B cell (primary cell): ENCODE results near the gene FUCA2. TPM values are rescaled to one million over a fixed set of nuclear protein-coding genes. Genes with fewer than 3 reads are reported as not detected.
A peak's percentile ranks its signal among the peaks of the same experiment; 100 is the strongest.

Experiments
- ATAC-seq: fragments of 200-7000 bp; cut with Tn5 transposase; one replicate; pipeline ENCODE4 v1.10.0; 2021; ENCODE audit warnings: low read depth, mild to moderate bottlenecking, moderate number of reproducible peaks, moderate library complexity
- CTCF ChIA-PET: fragments of 350-600 bp; sonication (Branson Sonifier 250); formaldehyde crosslinking; loops from one replicate; lab custom pipeline; 2021; ENCODE audit warnings: antibody characterized with exemption, inconsistent platforms; lab: Charles Lee
- POLR2A ChIA-PET: fragments of 350-600 bp; sonication (Branson Sonifier 250); formaldehyde crosslinking; loops from one replicate; lab custom pipeline; 2021; ENCODE audit warnings: antibody characterized with exemption; lab: Charles Lee
- DNase-seq: peaks from one replicate; pipeline ENCODE4 v3.0.0; 2013
- H2AFZ ChIP-seq: 2 replicates; pipeline ENCODE4 v1.6.1; 2012; ENCODE audit warnings: mild to moderate bottlenecking, low read depth, low read length; ENCODE audit not compliant: insufficient read depth, poor library complexity, severe bottlenecking
- H3K27ac ChIP-seq, 2 donors: 1 replicate in 1 of 2; 2 replicates in 1 of 2; pipeline ENCODE4 v1.5.1; 2012 to 2013; ENCODE audit warnings: low read length in 2 of 2, mild to moderate bottlenecking in 2 of 2, moderate library complexity in 1 of 2
- H3K27me3 ChIP-seq, 4 experiments: fragments of 200-600 bp in 1 of 4; sonication (generic) in 1 of 4; replicated peaks in 1 of 4; 1 replicate in 2 of 4; 2 replicates in 2 of 4; pipeline versions ENCODE4 v1.6.1 to v1.7.0; 2013 to 2016; ENCODE audit warnings: low read length in 3 of 4, mild to moderate bottlenecking in 2 of 4, mixed read lengths in 1 of 4, moderate library complexity in 1 of 4; ENCODE audit not compliant: insufficient read depth in 4 of 4, control insufficient read depth in 3 of 4; ENCODE audit errors: control extremely low read depth in 1 of 4
- H3K36me3 ChIP-seq, 2 experiments: replicated peaks in 1 of 2; 1 replicate in 1 of 2; 2 replicates in 1 of 2; pipeline versions ENCODE4 v1.6.1 to v1.7.1; 2013; ENCODE audit warnings: low read length in 1 of 2; ENCODE audit not compliant: insufficient read depth in 2 of 2, control insufficient read depth in 1 of 2; ENCODE audit errors: control extremely low read depth in 1 of 2, extremely low read depth in 1 of 2
- H3K4me1 ChIP-seq, 2 donors: fragments of 200-600 bp in 1 of 2; sonication (generic) in 1 of 2; 1 replicate in 1 of 2; 2 replicates in 1 of 2; pipeline versions ENCODE4 v1.5.1 to v1.6.1; 2013 to 2017; ENCODE audit warnings: low read length in 2 of 2; ENCODE audit not compliant: control insufficient read depth in 2 of 2, insufficient read depth in 2 of 2
- H3K4me2 ChIP-seq: replicated peaks from 2 replicates; pipeline ENCODE3; 2012; ENCODE audit warnings: mild to moderate bottlenecking, low read depth, low read length; ENCODE audit not compliant: poor library complexity, severe bottlenecking
- H3K4me3 ChIP-seq, 5 experiments: fragments of 200-600 bp in 1 of 5; sonication (generic) in 1 of 5; 1 replicate in 3 of 5; 2 replicates in 2 of 5; pipeline versions ENCODE4 v1.5.1 to v1.7.0; 2011 to 2016; ENCODE audit warnings: low read length in 4 of 5, mild to moderate bottlenecking in 4 of 5, low read depth in 2 of 5, control low read depth in 1 of 5, moderate library complexity in 1 of 5; ENCODE audit not compliant: insufficient read depth in 1 of 5; ENCODE audit errors: control extremely low read depth in 1 of 5, extremely low read depth in 1 of 5
- H3K79me2 ChIP-seq: fragments of 200-600 bp; sonication (generic); one replicate; pipeline ENCODE4 v1.6.0; 2016; ENCODE audit warnings: low read length; ENCODE audit not compliant: control insufficient read depth, insufficient read depth
- H3K9ac ChIP-seq: fragments of 200-600 bp; sonication (generic); 2 replicates; pipeline ENCODE4 v1.6.1; 2017; ENCODE audit warnings: mild to moderate bottlenecking, low read length, moderate library complexity
- H3K9me3 ChIP-seq, 3 donors: one replicate each; pipeline versions ENCODE4 v1.6.1 to v1.7.1; 2013; ENCODE audit warnings: low read length in 2 of 3; ENCODE audit not compliant: control insufficient read depth in 2 of 3, insufficient read depth in 1 of 3; ENCODE audit errors: control extremely low read depth in 1 of 3
- H4K20me1 ChIP-seq: 2 replicates; pipeline ENCODE4 v1.6.0; 2012; ENCODE audit warnings: mild to moderate bottlenecking, low read length; ENCODE audit not compliant: insufficient read depth, control insufficient read depth, poor library complexity, severe bottlenecking
- H3K27ac Mint-ChIP-seq: one replicate; pipeline ENCODE4 v1.8.0; 2021; ENCODE audit warnings: mixed read lengths
- H3K27me3 Mint-ChIP-seq: one replicate; pipeline ENCODE4 v1.8.0; 2021; ENCODE audit warnings: mixed read lengths
- H3K4me1 Mint-ChIP-seq: one replicate; pipeline ENCODE4 v1.8.0; 2021; ENCODE audit warnings: mixed read lengths
- H3K4me3 Mint-ChIP-seq: one replicate; pipeline ENCODE4 v1.8.0; 2021; ENCODE audit warnings: mixed read lengths
- H3K9me3 Mint-ChIP-seq: one replicate; pipeline ENCODE4 v1.8.0; 2022; ENCODE audit warnings: mixed read lengths; ENCODE audit not compliant: insufficient read depth
- CTCF ChIP-seq: fragments of 200-600 bp; IDR thresholded peaks from one replicate; pipeline ENCODE4 v1.8.0; 2022; ENCODE audit warnings: antibody characterized with exemption, mild to moderate bottlenecking
- EZH2 ChIP-seq: IDR thresholded peaks from 2 replicates; pipeline ENCODE4 v1.6.1; 2012; ENCODE audit warnings: borderline replicate concordance, low read depth, mild to moderate bottlenecking, moderate library complexity, low read length; ENCODE audit not compliant: insufficient read depth, poor library complexity, severe bottlenecking
- WGBS: methylation state at CpG from one replicate; pipeline ENCODE4 v1.1.5; 2013; ENCODE audit warnings: missing lambda C conversion rate; ENCODE audit not compliant: insufficient coverage; 5-methylcytosine and 5-hydroxymethylcytosine counted together
- intact Hi-C: fragments of 100-400 bp; cut with micrococcal nuclease; formaldehyde crosslinking; loops from one replicate; pipeline ENCODE4 v1.10.0; 2022
- polyA plus RNA-seq: library from polyadenylated mRNA; depleted of rRNA; stranded (reverse); fragments of >200 nt; gene quantifications from 2 replicates; pipeline ENCODE4 v1.2.3, GENCODE V29; 2012
- total RNA-seq, 2 donors: library from RNA; stranded (reverse); fragments of 120-200 nt in 1 of 2; gene quantifications; 1 replicate in 1 of 2; 2 replicates in 1 of 2; pipeline versions ENCODE4 v1.2.3 to v1.2.4, GENCODE V29; 2013 to 2022

The FUCA2 gene
- total and polyA plus RNA-seq, 2 donors (not counting 1 experiment from before 2014, with no cell fraction given): 3.6 to 8.3 TPM

- intact Hi-C loops: no loop called here
- Mint-ChIP-seq H3K9me3 (no peaks in the 10 kb centered on the region), H3K4me1 (peaks cover 7% of the 10 kb centered on the region), H3K27ac (no peak overlapping the region), H3K4me3 (peak overlapping the region; percentile 14), H3K27me3 (no peaks in the 10 kb centered on the region)
- H4K20me1 ChIP-seq: no peaks in the 10 kb centered on the region
- no peak overlapping the region for H3K27ac ChIP-seq
- TF ChIP-seq CTCF: no peak
- TF ChIP-seq EZH2: no peak
- ChIA-PET POLR2A (no interaction called here), CTCF (interaction anchor here (2.0 kb wide), 1 partner anchor 19 kb away, joined by 4 read pairs; no protein-coding TSS in a partner anchor)
- no peak overlapping the region for H3K4me3 ChIP-seq
- H3K4me2 ChIP-seq: peak overlapping the region; percentile 32
- no peak overlapping the region for H3K9ac ChIP-seq
- H3K9me3 ChIP-seq: no peaks in the 10 kb centered on the region
- H2AFZ ChIP-seq: peak overlapping the region; percentile 7
- WGBS: 11% methylated on average over 3 of the region's 4 CpGs
- H3K4me1 ChIP-seq: no peaks in the 10 kb centered on the region
- H3K36me3 ChIP-seq: no peaks in the 10 kb centered on the region
- ATAC-seq (no peak), DNase-seq (no peak)
- no peaks in the 10 kb centered on the region for H3K79me2 ChIP-seq
- no peaks in the 10 kb centered on the region for H3K27me3 ChIP-seq
Observed at GRCh38 chr6:143555071-143555492, 43.6 kb upstream of the FUCA2 start.

DNA sequence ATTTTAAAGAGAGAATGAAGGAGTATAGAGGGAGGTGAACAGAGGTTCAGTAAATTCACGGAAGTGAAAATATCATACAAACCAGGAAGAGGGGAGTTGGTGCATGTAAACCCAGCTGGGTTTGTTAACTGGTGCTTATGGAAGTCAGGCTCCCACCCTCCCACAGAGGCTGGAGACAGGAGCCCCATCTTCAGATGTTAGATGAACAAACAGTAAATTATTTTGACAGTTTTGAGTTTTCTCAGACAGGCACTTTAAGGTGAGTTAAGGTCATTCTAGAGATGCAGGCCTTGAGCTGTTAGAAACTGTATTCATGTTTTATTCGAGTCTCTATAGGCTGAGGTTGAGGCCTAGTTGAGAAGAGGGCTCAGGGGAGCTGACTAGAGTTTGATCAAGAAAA lies 41.8 kb upstream of the FUCA2 start:
- no CpG with 5 or more reads among the region's 2 CpGs for WGBS
- H3K27me3 Mint-ChIP-seq: no peaks in the 10 kb centered on the region
- no peaks in the 10 kb centered on the region for H4K20me1 ChIP-seq
- no peaks in the 10 kb centered on the region for H3K4me1 ChIP-seq
- DNase-seq (no peak), ATAC-seq (no peak)
- H3K79me2 ChIP-seq: peaks cover 8% of the 10 kb centered on the region
- H2AFZ ChIP-seq: no peak overlapping the region
- H3K27ac Mint-ChIP-seq: no peak overlapping the region
- H3K36me3 ChIP-seq: no peaks in the 10 kb centered on the region
- no peaks in the 10 kb centered on the region for H3K27me3 ChIP-seq
- H3K9me3 ChIP-seq: no peaks in the 10 kb centered on the region
- no peak overlapping the region for H3K4me3 Mint-ChIP-seq
- TF ChIP-seq CTCF (no peak), EZH2 (no peak)
- H3K4me3 ChIP-seq: no peak overlapping the region
- no peaks in the 10 kb centered on the region for H3K9me3 Mint-ChIP-seq
- CTCF ChIA-PET: no interaction called here
- no peak overlapping the region for H3K4me2 ChIP-seq
- intact Hi-C loops: no loop called here
- POLR2A ChIA-PET: interaction anchor here (0.6 kb wide), 1 partner anchor 253 kb away, joined by 4 read pairs; no protein-coding TSS in a partner anchor
- peaks cover 7% of the 10 kb centered on the region for H3K4me1 Mint-ChIP-seq
- no peak overlapping the region for H3K27ac ChIP-seq
- H3K9ac ChIP-seq: no peak overlapping the region
